GM12892 (cell line): ENCODE measurements around the gene ODAPH.
"Not testable (repeated sequence)": the region's sequence is repeated elsewhere in the genome, so short reads cannot be mapped to it uniquely, and the experiment has no call there.

Experiments
- DNase-seq: peaks from one replicate; pipeline ENCODE4 v3.0.0; 2011; ENCODE audit not compliant: insufficient read length
- FAIRE-seq: peaks from 2 replicates; lab custom pipeline; 2011; peaks lifted over from hg19 to GRCh38; lab: Jason Lieb, UNC
- POLR2A ChIP-seq: IDR thresholded peaks from 2 replicates; pipeline ENCODE4 v1.6.1; 2011; ENCODE audit warnings: low read depth, low read length, control low read depth
- POLR2AphosphoS5 ChIP-seq: IDR thresholded peaks from 2 replicates; pipeline ENCODE4 v1.6.1; 2011; ENCODE audit warnings: low read depth, low read length, control low read depth
- TAF1 ChIP-seq: IDR thresholded peaks from 2 replicates; pipeline ENCODE4 v1.6.1; 2011; ENCODE audit warnings: low read depth, mild to moderate bottlenecking, control low read depth, low read length, borderline replicate concordance

Gene ODAPH

DNA sequence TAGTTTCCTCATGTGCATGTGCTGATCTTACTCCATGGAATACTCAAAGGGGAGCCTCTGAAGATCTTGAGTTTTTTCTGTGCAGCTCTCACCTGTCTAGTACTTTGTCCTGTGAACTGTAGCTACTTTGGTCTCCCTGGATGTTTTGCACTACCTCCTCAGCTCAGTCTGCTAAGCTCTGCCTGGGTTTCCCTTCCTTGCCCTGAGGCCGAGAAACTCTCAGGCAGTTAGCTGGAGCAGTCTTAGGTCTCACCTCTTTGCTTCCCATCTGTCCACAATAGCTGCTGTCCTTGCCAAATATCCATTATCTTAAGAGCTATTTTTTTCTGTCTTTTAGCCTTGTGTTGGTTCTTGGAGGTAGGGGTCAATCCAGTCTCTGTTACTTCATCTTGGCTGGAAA is 30.0 kb upstream of the ODAPH start:
- no peak for TF ChIP-seq POLR2AphosphoS5
- TF ChIP-seq POLR2A, result no peak
- TF ChIP-seq TAF1, result no peak
- no peak for FAIRE-seq
- DNase-seq, result no peak

DNA sequence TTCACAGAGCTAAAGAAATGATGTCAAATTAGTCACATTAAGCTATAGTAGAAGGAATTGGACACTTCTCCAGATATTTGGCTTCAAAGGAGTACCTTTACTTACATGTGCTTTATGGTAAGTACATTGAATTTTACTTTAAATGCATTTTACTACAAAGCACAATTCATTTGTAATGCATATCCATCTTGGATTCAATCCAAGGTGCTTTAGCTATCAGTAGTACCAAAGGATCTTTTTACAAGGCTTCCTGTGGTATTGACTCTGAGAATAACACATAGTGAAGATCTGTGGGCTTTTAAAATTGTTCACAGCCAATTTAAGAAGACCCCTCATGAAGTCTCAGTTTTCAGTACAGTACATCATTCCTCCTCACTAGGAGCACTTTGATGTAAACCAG is 28.4 kb upstream of the ODAPH start:
- no peak for FAIRE-seq
- DNase-seq, result no peak
- TF ChIP-seq TAF1, result no peak
- no peak for TF ChIP-seq POLR2AphosphoS5
- no peak for TF ChIP-seq POLR2A

- FAIRE-seq, result no peak
- TF ChIP-seq POLR2AphosphoS5, result no peak
- TF ChIP-seq POLR2A, result no peak
- no peak for TF ChIP-seq TAF1
- DNase-seq, result no peak
Measured at GRCh38 chr4:75530556-75531322, 25.1 kb upstream of the ODAPH start.

DNA sequence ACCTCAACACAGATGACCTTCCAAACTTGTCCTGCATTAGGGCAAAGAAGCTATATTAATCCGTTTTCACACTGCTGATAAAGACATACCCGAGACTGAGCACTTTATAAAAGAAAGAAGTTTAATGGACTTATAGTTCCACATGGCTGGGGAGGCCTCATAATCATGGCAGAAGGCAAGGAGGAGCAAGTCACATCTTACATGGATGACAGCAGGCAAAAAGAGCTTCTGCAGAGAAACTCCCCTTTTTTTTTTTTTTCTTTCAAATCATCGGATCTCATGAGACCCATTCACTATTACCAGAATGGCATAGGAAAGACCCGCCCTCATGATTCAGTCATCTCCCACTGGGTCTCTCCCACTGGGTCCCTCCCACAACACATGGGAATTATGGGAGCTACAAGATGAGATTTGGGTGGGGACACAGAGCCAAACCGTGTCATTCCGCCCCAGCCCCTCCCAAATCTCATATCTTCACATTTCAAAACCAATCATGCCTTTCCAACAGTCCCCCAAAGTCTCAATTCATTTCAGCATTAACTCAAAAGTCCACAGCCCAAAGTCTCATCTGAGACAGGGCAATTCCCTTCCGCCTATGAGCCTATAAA is 24.2 kb upstream of the ODAPH start:
- DNase-seq, FAIRE-seq: not testable (repeated sequence)

GRCh38 chr4:75533339-75533887 is 22.5 kb upstream of the ODAPH start:
- DNase-seq, FAIRE-seq: not testable (repeated sequence)

DNA sequence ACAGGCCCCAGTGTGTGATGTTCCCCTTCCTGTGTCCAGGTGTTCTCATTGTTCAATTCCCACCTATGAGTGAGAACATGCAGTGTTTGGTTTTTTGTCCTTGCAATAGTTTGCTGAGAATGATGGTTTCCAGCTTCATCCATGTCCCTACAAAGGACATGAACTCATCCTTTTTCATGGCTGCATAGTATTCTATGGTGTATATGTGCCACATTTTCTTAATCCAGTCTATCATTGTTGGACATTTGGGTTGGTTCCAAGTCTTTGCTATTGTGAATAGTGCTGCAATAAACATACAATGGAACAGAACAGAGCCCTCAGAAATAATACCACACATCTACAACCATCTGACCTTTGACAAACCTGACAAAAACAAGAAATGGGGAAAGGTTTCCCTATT is 21.9 kb upstream of the ODAPH start:
- not testable (repeated sequence) for DNase-seq

GRCh38 chr4:75537308-75537707 is 18.6 kb upstream of the ODAPH start:
- FAIRE-seq, DNase-seq: not testable (repeated sequence)

More for the DNA sequence above, 21.9 kb upstream of the ODAPH start:
- FAIRE-seq, result not testable (repeated sequence)

- DNase-seq (no peak), FAIRE-seq (no peak)
- TF ChIP-seq POLR2A (no peak), POLR2AphosphoS5 (no peak), TAF1 (no peak)
Measured at GRCh38 chr4:75542824-75543223, 13.0 kb upstream of the ODAPH start.

DNA sequence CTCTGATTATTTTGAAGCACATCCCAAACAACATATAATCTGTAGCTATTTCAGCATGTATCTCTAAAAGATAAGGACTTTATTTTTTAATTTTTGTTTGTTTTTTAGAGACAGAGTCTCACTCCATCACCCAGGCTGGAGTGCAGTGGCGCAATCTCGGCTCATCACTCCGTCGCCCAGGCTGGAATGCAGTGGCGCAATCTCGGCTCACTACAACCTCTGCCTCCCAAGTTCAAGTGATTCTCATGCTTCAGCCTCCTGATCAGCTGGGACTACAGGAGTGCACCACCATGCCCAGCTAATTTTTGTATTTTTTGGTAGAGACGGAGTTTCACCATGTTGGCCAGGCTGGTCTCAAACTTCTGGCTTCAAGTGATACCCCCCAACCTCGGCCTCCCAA is 11.6 kb upstream of the ODAPH start:
- DNase-seq, FAIRE-seq: not testable (repeated sequence)

GRCh38 chr4:75544870-75545269 is 11.0 kb upstream of the ODAPH start:
- TF ChIP-seq POLR2AphosphoS5, result no peak
- no peak for TF ChIP-seq POLR2A
- no peak for TF ChIP-seq TAF1
- DNase-seq, result no peak
- no peak for FAIRE-seq

DNA sequence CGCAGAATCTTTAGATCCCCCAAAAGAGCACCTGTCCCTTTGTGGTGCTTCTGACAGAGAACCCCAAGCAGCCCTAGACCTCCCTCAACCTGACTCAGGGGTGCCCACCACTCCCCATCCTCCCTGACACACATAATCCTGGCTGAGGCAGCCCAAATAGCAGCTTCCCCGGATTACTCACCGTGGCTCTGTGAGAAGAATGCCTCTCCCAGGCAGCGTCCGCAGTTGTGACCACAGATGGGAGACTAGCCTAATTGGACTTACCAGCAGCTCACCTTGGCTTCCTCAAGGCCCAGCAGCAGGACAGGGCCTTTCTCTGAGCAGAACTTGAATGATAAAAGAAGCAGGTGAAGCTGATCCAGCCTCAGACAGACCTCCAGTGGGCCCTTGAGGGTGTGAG is 10.3 kb upstream of the ODAPH start:
- FAIRE-seq, result no peak
- TF ChIP-seq POLR2A, result no peak
- no peak for TF ChIP-seq TAF1
- TF ChIP-seq POLR2AphosphoS5, result no peak
- no peak for DNase-seq

DNA sequence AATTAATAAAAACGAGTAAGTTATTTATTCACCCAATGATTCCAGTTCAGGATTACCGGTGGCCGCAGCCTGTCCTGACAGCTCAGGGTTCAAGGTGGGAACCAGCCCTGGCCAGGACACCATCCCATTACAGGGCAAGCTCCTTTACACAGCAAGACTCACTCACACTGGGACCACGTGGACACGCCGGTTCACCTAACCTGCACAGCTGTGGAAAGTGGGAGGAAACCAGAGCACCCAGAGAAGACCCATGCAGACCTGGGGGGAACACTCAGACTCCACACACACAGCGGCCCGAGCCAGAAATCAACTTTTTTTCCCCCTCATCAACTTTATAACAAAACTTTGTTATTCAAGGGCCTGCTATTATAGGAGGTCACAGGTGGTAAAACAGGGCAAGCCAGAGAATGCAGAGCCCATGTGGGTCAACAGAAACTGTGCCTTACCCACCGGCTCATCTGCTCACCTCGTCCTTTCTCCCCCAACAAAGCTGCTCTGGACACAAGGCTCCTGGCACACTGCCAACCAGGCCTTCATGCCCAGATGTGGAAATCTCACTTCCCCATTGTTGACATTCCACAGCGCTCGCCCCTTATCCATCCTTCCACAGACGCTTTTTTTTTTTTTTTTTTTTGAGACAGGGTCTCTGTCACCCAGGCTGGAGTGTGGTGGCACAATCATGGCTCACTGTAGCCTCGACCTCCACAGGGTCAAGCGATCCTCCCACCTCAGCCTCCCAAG is 8.0 kb upstream of the ODAPH start:
- TF ChIP-seq TAF1 (no peak), POLR2A (no peak), POLR2AphosphoS5 (no peak)
- DNase-seq (no peak), FAIRE-seq (no peak)
